GM15510 (cell line): ENCODE results near the gene STARD13.

ENCODE experiments used
- POLR2A ChIP-seq: IDR thresholded peaks from 3 replicates; pipeline ENCODE4 v1.6.1; 2011; ENCODE audit warnings: borderline replicate concordance; ENCODE audit not compliant: insufficient read length; ENCODE audit errors: extremely low read depth

STARD13 gene

DNA sequence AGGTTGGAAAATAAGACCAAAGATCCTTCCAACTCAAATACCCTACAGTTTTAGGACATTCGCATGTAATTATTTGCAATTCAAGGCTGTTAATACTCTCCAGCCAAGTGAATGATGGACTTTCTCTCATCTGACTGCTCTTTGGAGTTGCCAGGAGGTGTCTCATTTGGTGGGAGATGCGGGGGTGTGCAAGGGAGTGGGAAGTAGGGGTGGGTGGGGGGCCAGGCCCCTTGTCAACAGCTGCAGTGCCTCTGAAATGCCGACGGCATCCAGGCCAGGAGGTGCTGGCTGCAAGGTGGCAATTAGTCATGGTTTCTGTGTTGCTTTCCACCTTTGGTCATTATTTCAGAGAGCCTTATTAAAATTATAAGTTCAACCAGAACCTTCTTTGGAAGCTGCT is 147.8 kb downstream of the STARD13 start:
- no peak for TF ChIP-seq POLR2A

- no peak for TF ChIP-seq POLR2A
Observed at GRCh38 chr13:33135097-33135496, 150.5 kb downstream of the STARD13 start.

GRCh38 chr13:33134213-33134612 is 151.3 kb downstream of the STARD13 start:
- no peak for TF ChIP-seq POLR2A

DNA sequence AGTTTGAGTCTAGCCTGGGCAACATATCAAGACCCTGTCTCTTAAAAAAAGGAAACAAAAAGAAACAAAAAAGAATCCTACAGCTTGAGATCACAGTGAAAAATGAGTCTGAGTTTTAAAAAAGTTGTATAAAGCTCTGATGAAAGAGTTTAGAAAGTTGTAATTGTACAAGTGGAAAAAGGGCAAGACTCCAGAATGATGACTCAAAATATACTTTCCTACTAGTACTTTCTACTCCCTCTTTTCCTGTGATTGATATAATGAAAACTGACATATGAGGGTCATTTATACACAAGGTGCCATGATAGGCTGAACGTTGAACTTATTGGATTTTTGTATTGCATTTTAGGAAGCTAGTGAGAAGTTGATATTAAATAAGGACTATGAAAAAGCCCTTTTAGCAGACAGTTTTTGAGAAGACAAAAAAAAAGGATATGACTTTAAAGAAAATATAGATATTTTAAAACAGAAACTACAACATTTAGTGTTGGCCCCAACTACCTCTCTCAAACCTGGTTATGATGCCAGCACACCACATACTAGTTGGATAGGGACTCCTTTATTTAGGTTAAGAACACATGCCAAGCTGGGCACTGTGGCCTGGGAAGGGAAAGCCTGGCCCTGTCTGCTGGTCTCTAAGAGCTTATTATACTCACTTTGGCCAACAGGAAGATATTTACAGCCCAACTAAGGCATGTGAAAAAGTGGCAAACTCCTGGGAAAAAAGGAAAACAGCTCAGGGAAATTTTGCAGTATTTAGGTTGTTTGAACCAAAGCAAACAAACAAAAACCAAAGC is 152.7 kb downstream of the STARD13 start:
- TF ChIP-seq POLR2A, result no peak

DNA sequence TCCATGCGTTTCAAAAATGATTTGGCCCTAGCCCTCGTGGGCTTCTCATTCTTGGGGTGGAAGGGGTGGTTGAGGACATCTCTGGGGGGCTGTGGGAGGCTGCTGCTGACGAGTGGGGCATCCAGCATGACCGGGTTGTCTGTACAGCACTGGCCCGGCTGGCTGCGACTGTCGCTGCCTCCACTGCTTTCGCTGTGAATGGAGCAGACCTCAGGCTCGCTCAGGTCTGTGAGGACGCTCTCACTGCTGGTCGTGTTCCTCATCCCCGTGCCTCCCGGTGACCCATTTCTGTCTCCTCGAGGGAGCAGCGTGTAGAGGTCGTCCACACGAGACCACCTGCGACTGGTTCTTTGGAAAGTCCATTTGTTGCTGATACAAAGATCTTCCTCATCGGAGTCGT is 155.7 kb downstream of the STARD13 start:
- no peak for TF ChIP-seq POLR2A

- TF ChIP-seq POLR2A, result no peak
Observed at GRCh38 chr13:33129094-33129832, 156.3 kb downstream of the STARD13 start.

DNA sequence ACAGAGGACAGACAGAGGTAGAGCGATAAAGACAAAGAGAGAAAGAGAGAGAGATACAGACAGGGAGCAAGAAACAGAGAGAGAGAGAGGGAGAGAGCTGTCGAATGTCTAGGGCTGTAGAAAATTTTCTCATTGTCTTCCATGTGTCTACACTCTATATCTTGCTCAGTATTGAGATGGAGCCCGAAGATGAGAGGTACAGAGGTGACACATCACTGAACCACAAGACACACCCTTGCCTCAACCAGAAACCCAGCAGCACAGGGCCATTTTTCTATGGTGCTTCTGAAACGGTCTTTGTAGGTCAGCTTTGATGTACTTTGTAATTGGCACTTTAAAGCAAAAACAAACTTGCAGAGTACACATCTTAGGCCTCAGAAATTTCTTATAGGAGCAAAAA is 157.4 kb downstream of the STARD13 start:
- no peak for TF ChIP-seq POLR2A

DNA sequence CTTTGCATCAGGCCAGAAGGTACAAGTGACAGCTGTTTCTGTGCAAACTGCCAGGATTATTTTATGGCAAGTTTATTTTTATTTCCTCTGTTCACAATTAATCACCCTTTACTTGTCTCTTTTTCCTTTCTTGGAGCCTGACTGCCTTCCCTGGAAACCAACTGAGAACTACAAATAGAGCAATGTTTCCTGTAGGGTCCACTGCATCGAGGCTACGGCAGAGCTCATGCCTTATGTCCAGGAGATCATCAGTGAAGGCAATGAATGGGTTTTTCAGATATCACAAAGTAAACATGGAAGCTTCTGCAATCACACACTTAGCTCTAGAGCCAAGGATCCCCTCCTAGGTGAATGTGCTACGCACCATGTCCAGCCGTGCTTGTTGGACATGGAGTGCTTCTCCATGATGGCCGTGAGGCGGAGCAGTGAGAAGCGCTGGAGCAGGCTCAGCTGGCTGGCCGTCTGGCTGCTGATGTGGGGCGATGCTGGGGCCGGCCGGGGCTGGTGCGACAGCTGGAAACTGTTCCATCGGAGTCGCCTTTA is 158.5 kb downstream of the STARD13 start:
- TF ChIP-seq POLR2A, result no peak

DNA sequence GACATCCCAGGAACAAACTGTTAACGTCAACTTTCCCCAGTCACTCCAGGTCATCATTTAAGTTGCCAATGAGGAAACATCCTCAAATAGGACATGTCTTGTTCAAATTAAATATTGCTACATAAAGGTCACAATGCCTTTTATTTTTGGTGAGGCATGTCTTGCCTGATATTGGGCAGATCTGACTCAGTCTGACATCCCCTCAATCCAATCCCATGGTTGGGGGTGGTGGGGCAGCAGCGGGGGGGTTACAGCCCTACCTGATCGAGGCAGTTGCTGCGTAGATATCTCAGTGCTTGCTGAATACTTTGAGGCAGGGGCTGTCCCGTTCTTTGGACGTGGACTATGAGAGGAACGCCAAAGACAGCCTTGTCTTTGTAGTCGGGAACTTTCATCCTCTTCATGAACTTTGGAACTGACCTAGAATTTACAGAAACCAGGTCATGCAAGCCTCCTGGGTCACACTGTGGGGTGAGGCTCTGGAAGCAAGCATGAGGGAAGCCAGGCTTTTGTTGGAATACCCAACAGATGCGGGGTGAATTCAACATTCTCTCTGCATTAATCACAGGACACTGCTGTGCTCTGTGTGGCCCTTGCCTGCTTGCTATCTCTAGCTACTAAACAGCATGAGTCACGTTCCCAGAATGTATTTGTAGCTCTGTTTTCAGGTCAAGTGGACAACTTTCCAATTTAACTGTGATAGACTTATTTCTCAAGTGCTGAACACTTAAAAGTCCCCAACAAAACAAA is 159.6 kb downstream of the STARD13 start:
- no peak for TF ChIP-seq POLR2A

DNA sequence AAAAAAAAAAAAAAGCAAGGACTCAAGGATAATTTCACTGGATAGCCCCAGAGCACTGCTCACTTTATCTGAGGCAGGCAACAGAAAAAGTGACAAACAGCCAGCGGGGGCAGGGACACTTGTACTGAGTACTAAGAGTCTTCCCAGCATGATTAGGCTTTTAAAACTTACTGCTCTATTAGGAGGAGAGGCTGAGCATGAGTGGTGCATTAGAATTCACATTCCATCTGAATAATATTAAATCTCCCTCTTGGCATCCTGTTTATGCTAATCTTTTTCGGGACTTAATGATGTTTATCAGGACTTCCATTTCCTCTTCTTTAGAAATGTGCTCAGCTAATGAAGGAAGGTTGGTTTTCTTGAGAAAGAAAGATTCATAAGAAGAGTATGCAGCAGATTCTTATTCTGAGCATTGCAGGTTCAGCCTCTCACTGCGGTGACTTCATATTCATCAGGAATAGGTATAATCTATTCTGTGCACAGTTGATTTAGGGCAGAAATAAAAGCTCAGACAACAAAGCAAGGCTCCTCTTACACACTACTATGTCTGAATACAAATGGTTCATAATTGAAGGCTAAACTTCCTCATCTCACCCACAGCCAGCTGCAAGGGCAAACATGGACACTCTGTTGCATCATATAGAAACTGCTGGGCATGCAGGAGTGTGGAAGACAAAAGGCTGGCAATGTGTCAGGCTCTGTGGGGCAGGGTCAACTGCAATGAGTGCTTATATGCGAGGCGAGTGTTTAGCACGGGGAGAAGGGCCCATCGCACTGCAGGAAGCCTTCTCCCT is 162.3 kb downstream of the STARD13 start:
- TF ChIP-seq POLR2A, result no peak

- TF ChIP-seq POLR2A, result no peak
Observed at GRCh38 chr13:33119856-33120543, 165.6 kb downstream of the STARD13 start.

DNA sequence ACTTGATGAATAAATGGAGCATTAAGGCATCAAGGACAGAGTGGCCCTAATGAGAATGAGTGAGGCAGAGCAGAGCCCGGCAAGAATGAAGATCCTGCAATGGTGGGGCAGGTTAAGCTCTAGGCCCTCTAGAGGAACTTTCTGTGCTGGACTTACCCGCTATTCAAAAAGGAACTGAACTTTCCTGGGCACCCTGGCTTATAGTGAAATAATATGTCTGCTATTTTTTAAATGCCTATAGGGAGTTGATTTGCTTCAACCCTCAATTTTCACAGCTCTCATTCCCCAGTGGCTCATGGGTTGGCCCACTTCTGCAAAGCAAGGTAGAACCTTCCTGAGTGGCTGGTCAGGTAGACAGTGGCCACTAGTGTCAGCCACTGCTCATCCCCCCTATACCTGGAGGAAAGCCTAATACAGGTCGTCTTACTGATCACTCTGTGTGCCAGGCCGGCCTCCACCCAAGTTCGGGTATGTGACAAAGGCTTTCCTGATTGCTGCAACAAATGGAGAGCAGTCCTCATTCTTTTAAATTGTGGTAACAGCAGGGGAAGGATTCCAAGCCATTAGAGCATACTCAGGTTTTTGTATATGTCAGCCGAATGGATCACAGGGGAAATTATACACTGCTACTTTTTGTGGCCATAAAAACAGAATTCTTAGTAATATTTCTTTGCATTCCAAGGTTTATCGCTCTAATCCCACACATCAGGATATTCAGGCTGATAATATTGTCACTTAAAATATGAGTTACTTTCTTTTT is 166.4 kb downstream of the STARD13 start:
- no peak for TF ChIP-seq POLR2A

- TF ChIP-seq POLR2A, result no peak
Observed at GRCh38 chr13:33116321-33117010, 169.1 kb downstream of the STARD13 start.

GRCh38 chr13:33115274-33115673 is 170.3 kb downstream of the STARD13 start:
- TF ChIP-seq POLR2A, result no peak
